GM13977 (cell line): Measurements from ENCODE around the gene LRMDA.

ENCODE experiments used
- DNase-seq: peaks from one replicate; pipeline ENCODE4 v3.0.0; 2012; ENCODE audit warnings: low spot score
- CTCF ChIP-seq: IDR thresholded peaks from 2 replicates; pipeline ENCODE4 v1.5.1; 2012; ENCODE audit warnings: mild to moderate bottlenecking, control low read depth; ENCODE audit not compliant: insufficient read depth; ENCODE audit errors: extremely low read depth, missing control alignments
- in situ Hi-C: fragments of 300-500 bp; cut with MboI; formaldehyde crosslinking; loops from one replicate; pipeline ENCODE4 v1.12.0; 2022; ENCODE audit warnings: low sequenced_read_pairs, low pct_unique_long_range_greater_than_20kb, mixed read lengths, inconsistent platforms; ENCODE audit not compliant: unreplicated experiment

The LRMDA gene

GRCh38 chr10:75607576-75607975 is 176.2 kb downstream of the LRMDA start:
- TF ChIP-seq CTCF: no peak
- no peak for DNase-seq
- in situ Hi-C loops: no loop called here

GRCh38 chr10:75610183-75610582 is 178.8 kb downstream of the LRMDA start:
- in situ Hi-C loops: no loop called here
- no peak for TF ChIP-seq CTCF
- DNase-seq: no peak

- no peak for TF ChIP-seq CTCF
- DNase-seq: no peak
- in situ Hi-C loops: no loop called here
Measured at GRCh38 chr10:75611172-75611992, 180.0 kb downstream of the LRMDA start.

GRCh38 chr10:75611993-75612372 is 180.6 kb downstream of the LRMDA start:
- in situ Hi-C loops: no loop called here
- no peak for DNase-seq
- TF ChIP-seq CTCF: no peak

- DNase-seq: no peak
- no peak for TF ChIP-seq CTCF
- in situ Hi-C loops: no loop called here
Measured at GRCh38 chr10:75612904-75613684, 181.7 kb downstream of the LRMDA start.

- TF ChIP-seq CTCF: no peak
- no peak for DNase-seq
- in situ Hi-C loops: no loop called here
Measured at GRCh38 chr10:75613685-75614504, 182.5 kb downstream of the LRMDA start.
